Muscle of leg (tissue), 11 donors: Measurements from ENCODE around the gene ARHGAP45. TPM values are rescaled to one million over a fixed set of nuclear protein-coding genes. Genes with fewer than 3 reads are reported as not detected.
"Not testable (repeated sequence)": the region's sequence is repeated elsewhere in the genome, so short reads cannot be mapped to it uniquely, and the experiment has no call there.

Experiments
- DNase-seq: peaks from one replicate; pipeline ENCODE4 v3.0.0; 2013
- H3K27ac ChIP-seq: one replicate; pipeline ENCODE4 v1.5.1; 2013; ENCODE audit warnings: mild to moderate bottlenecking, low read length, control low read depth
- H3K27me3 ChIP-seq: one replicate; pipeline ENCODE4 v1.6.1; 2013; ENCODE audit warnings: low read length; ENCODE audit not compliant: control insufficient read depth, insufficient read depth
- H3K36me3 ChIP-seq: one replicate; pipeline ENCODE4 v1.6.1; 2013; ENCODE audit warnings: low read length; ENCODE audit not compliant: control insufficient read depth, insufficient read depth
- H3K4me1 ChIP-seq: one replicate; pipeline ENCODE4 v1.6.1; 2013; ENCODE audit warnings: low read length; ENCODE audit not compliant: control insufficient read depth, insufficient read depth
- H3K4me3 ChIP-seq: one replicate; pipeline ENCODE4 v1.5.1; 2013; ENCODE audit warnings: low read length, control low read depth
- H3K9me3 ChIP-seq: replicated peaks from 2 replicates; pipeline ENCODE4 v1.6.1; 2013; ENCODE audit warnings: low read depth, low read length; ENCODE audit not compliant: control insufficient read depth
- WGBS: methylation state at CpG from one replicate; pipeline ENCODE4 v1.1.5; 2013; ENCODE audit warnings: missing lambda C conversion rate; ENCODE audit not compliant: insufficient coverage; 5-methylcytosine and 5-hydroxymethylcytosine counted together
- polyA plus RNA-seq, 8 donors: library from polyadenylated mRNA; unstranded; fragments of 120-200 nt; gene quantifications; one replicate each; pipeline versions ENCODE4 v1.2.1 to v1.2.3, GENCODE V29; 2013; ENCODE audit warnings: inconsistent platforms in 1 of 8, low replicate concordance in 1 of 8; ENCODE audit not compliant: insufficient read length in 8 of 8, insufficient read depth in 1 of 8
- total RNA-seq: library from RNA; stranded (reverse); fragments of 120-200 nt; gene quantifications from one replicate; pipeline ENCODE4 v1.2.4, GENCODE V29; 2013

The ARHGAP45 gene
- total and polyA plus RNA-seq, 9 donors, result 5.0 to 13.1 (median 11.1) TPM

- Histone ChIP-seq H3K27me3 (no peaks in the 10 kb centered on the region), H3K36me3 (peaks cover 46% of the 10 kb centered on the region), H3K27ac (peak overlapping the region; percentile 29), H3K9me3 (no peaks in the 10 kb centered on the region), H3K4me3 (no peak overlapping the region), H3K4me1 (peaks cover 29% of the 10 kb centered on the region)
- WGBS, result 51% methylated on average over 71 of the region's 71 CpGs
- peak; percentile 70 for DNase-seq
Observed at GRCh38 chr19:1112268-1113029, 45.5 kb downstream of the ARHGAP45 start.

DNA sequence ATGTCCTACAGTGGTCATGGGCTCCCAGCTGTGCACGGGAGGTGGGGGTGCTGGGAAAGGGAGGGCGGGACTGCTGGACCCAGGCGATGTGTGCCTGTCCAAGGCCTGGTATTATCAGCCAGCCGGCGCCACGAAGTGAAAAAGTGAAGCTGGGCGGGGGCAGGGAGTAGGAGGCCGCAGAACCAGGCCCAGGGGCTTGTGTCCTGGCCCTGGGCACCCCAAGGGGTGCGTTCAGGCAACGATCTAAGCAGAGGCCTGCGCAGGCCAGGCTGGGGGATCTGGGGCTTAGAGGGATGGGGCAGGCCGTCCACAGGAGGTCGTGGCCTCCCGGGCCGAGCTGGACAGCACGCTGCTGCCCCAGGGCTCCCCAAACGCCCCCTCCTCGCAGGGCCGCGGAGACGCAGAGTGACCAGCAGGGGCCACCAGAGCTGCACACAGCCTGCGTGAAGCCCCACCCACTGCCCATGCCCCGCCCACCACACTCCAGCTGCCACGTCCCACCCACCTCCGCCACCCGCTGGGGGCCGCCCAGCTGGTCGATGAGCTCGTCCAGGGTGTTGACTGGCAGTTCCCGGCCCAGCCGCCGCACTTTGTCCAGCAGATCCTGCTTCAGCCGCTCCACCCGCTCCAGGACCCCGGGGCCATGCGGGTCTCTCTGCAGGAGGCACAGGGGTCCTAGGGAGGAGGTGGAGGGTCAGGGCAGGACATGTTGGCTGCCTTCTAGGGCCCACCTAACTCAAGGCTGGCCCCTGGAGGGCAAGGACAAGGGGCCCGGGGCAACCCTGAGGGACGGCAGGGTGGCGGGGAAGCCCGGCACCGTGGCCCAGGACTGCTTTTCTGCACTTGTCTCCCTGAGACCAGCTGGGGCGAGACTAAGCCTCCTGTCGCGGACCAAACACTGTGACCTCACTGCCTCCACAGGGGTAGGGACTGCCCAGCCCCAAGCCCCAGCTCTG lies 46.3 kb downstream of the ARHGAP45 start:
- peak overlapping the region; percentile 18 for H3K4me3 ChIP-seq
- no peaks in the 10 kb centered on the region for H3K27me3 ChIP-seq
- DNase-seq, result peak; percentile 94
- H3K36me3 ChIP-seq, result peaks cover 49% of the 10 kb centered on the region
- H3K9me3 ChIP-seq, result no peaks in the 10 kb centered on the region
- H3K4me1 ChIP-seq, result peaks cover 29% of the 10 kb centered on the region
- 21% methylated on average over 37 of the region's 44 CpGs for WGBS
- peak overlapping the region; percentile 88 for H3K27ac ChIP-seq

GRCh38 chr19:1113986-1114483 lies 47.1 kb downstream of the ARHGAP45 start:
- Histone ChIP-seq H3K9me3 (no peaks in the 10 kb centered on the region), H3K27me3 (no peaks in the 10 kb centered on the region), H3K4me3 (no peak overlapping the region), H3K36me3 (peaks cover 52% of the 10 kb centered on the region), H3K27ac (peak overlapping the region; percentile 88), H3K4me1 (peaks cover 29% of the 10 kb centered on the region)
- DNase-seq, result no peak
- 90% methylated on average over 25 of the region's 25 CpGs for WGBS

- H3K36me3 ChIP-seq, result peaks cover 54% of the 10 kb centered on the region
- H3K27ac ChIP-seq, H3K27me3 ChIP-seq, H3K4me3 ChIP-seq, H3K9me3 ChIP-seq, DNase-seq: not testable (repeated sequence)
- peaks cover 29% of the 10 kb centered on the region for H3K4me1 ChIP-seq
- no CpG with 5 or more reads among the region's 9 CpGs for WGBS
Observed at GRCh38 chr19:1114728-1115127, 47.8 kb downstream of the ARHGAP45 start.

DNA sequence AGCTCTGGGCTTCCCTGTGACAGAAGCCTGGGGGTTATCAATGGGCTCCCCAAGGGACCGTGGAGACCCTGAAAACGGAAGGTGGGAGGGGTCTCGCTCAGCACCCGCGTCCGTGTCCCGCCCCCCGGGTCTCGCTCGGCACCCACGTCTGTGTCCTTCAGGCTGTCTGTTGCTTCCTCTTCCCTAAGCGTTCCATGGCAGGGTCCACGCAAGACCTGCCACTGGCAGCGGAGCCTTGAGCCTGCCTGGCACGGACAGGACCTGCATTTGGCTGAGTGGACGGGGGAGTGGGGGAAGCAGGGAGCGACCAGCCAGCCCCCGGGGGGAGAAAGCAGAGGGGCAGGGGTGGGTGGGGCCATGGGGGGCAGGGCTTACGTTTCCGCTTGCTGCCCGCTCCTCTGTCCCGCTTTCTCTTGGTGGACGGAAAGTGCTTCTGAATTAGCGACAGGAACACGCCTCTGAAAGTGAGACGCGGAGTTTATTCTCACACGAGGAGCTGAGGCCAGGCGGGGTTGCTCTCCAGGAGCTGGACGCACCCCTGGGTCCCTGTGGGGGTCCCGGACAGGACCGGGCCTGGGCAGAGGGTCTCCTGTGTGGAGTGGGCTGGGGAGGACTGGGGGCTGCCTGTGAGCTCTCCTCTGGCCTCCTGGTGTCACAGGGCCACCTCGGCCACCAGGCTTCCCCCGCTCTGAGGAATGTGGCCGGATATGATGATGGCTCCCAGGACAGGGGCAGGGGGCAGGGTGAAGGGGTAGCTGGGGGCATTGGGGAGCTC lies 48.9 kb downstream of the ARHGAP45 start:
- H3K4me1 ChIP-seq, result peaks cover 27% of the 10 kb centered on the region
- WGBS, result 81% methylated on average over 19 of the region's 35 CpGs
- no peaks in the 10 kb centered on the region for H3K9me3 ChIP-seq
- H3K27ac ChIP-seq, result no peak overlapping the region
- no peak for DNase-seq
- H3K36me3 ChIP-seq, result peaks cover 58% of the 10 kb centered on the region
- no peaks in the 10 kb centered on the region for H3K27me3 ChIP-seq
- H3K4me3 ChIP-seq, result no peak overlapping the region

GRCh38 chr19:1116726-1117581 lies 50.0 kb downstream of the ARHGAP45 start:
- Histone ChIP-seq H3K4me1 (peaks cover 18% of the 10 kb centered on the region), H3K27me3 (no peaks in the 10 kb centered on the region), H3K36me3 (peaks cover 69% of the 10 kb centered on the region), H3K27ac (no peak overlapping the region), H3K9me3 (no peaks in the 10 kb centered on the region), H3K4me3 (no peak overlapping the region)
- 85% methylated on average over 51 of the region's 52 CpGs for WGBS
- DNase-seq, result no peak

- 94% methylated on average over 14 of the region's 16 CpGs for WGBS
Observed at GRCh38 chr19:1117654-1118053, 50.7 kb downstream of the ARHGAP45 start.

GRCh38 chr19:1118999-1119398 lies 52.0 kb downstream of the ARHGAP45 start:
- H3K27me3 ChIP-seq, result no peaks in the 10 kb centered on the region
- no peak overlapping the region for H3K27ac ChIP-seq
- H3K4me1 ChIP-seq, result peaks cover 2% of the 10 kb centered on the region
- no peak overlapping the region for H3K4me3 ChIP-seq
- DNase-seq, result no peak
- peaks cover 81% of the 10 kb centered on the region for H3K36me3 ChIP-seq
- 90% methylated on average over 34 of the region's 34 CpGs for WGBS
- no peaks in the 10 kb centered on the region for H3K9me3 ChIP-seq

More at GRCh38 chr19:1117654-1118053, 50.7 kb downstream of the ARHGAP45 start:
- DNase-seq, result no peak
- Histone ChIP-seq H3K27me3 (no peaks in the 10 kb centered on the region), H3K4me1 (peaks cover 14% of the 10 kb centered on the region), H3K36me3 (peaks cover 72% of the 10 kb centered on the region), H3K9me3 (no peaks in the 10 kb centered on the region), H3K4me3 (no peak overlapping the region), H3K27ac (no peak overlapping the region)
